ENCODE results near the gene RAB34. TPM values are rescaled to one million over a fixed set of nuclear protein-coding genes. Genes with fewer than 3 reads are reported as not detected.
"Not testable (repeated sequence)": the region's sequence is repeated elsewhere in the genome, so short reads cannot be mapped to it uniquely, and the experiment has no call there.

The RAB34 gene
- total RNA-seq, 2 donors from 2014 or later = 4.1 to 22.4 TPM

GRCh38 chr17:28725660-28726225 is 8.1 kb upstream of the RAB34 start:
- peak overlapping the region; percentile 100 for H3K4me3 Mint-ChIP-seq
- H3K27ac Mint-ChIP-seq = peak overlapping the region; percentile 67
- H3K27me3 Mint-ChIP-seq = no peaks in the 10 kb centered on the region
- no peaks in the 10 kb centered on the region for H3K9me3 Mint-ChIP-seq
- peaks cover 27% of the 10 kb centered on the region for H3K4me1 Mint-ChIP-seq
- no peak for ATAC-seq (replicated peaks)
- H3K36me3 Mint-ChIP-seq (ENCODE audit: low read depth) = peaks cover 69% of the 10 kb centered on the region

DNA sequence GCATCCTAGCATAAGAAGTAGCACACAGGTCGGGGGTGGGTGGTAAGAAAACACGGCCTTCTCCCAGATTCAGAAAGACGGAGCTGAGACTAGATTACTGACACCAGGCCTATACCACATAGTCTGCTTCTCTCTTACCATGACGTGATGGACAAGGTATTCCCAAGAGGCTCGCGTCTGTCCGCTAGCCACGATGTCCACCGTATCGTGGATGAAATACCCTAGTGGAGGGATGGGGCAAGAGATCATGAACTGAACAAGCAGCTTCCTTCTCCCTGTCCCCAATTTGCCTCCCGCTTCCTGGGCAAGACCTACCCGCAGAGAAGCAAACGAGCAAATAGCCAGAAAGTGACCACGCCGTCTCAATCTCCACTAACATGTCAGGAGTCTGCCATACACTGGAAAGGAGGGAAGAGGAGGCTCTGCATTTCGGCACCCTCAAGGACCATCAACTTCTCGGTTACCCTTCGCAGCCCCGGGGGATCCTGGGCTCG is 7.5 kb upstream of the RAB34 start:
- H3K36me3 Mint-ChIP-seq (ENCODE audit: low read depth) = peaks cover 74% of the 10 kb centered on the region
- no peaks in the 10 kb centered on the region for H3K27me3 Mint-ChIP-seq
- peak overlapping the region; percentile 67 for H3K27ac Mint-ChIP-seq
- no peaks in the 10 kb centered on the region for H3K9me3 Mint-ChIP-seq
- no peak for ATAC-seq (replicated peaks)
- peaks cover 27% of the 10 kb centered on the region for H3K4me1 Mint-ChIP-seq
- H3K4me3 Mint-ChIP-seq = peak overlapping the region; percentile 100

GRCh38 chr17:28724500-28725165 is 7.0 kb upstream of the RAB34 start:
- H3K9me3 Mint-ChIP-seq = no peaks in the 10 kb centered on the region
- peak overlapping the region; percentile 67 for H3K27ac Mint-ChIP-seq
- H3K4me1 Mint-ChIP-seq = peaks cover 23% of the 10 kb centered on the region
- H3K4me3 Mint-ChIP-seq = peak overlapping the region; percentile 100
- H3K36me3 Mint-ChIP-seq (ENCODE audit: low read depth) = peaks cover 80% of the 10 kb centered on the region
- H3K27me3 Mint-ChIP-seq = no peaks in the 10 kb centered on the region
- no peak for ATAC-seq (replicated peaks)

DNA sequence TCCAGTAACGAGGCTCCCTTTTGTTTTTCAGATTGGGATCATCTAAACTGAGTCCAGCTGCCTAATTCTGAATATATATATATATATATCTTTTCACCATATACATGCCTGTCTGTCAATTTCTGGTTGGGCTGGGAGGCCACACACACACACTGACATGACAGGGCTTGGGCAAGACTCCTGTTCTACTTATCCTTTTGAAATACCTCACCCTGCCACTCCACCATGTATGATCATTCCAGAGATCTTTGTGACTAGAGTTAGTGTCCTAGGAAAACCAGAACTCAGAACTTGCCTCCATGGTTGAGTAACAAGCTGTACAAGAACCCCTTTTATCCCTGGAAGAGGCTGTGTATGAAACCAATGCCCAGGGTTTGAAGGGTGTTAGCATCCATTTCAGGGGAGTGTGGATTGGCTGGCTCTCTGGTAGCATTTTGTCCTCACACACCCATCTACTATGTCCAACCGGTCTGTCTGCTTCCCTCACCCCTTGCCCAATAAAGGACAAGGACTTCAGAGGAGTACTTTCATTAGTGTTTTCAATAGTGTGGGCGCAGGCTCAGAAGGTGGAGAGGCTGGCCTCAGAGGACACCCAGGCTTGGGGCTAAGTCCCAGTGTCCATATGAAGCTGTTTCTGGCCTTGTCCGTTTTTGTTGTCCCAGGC is 6.3 kb upstream of the RAB34 start:
- Mint-ChIP-seq H3K4me1 (peaks cover 24% of the 10 kb centered on the region), H3K36me3 (ENCODE audit: low read depth) (peaks cover 83% of the 10 kb centered on the region), H3K27ac (peak overlapping the region; percentile 67), H3K4me3 (peak overlapping the region; percentile 100)
- H3K27me3 Mint-ChIP-seq; ATAC-seq (replicated peaks); H3K9me3 Mint-ChIP-seq: not testable (repeated sequence)

DNA sequence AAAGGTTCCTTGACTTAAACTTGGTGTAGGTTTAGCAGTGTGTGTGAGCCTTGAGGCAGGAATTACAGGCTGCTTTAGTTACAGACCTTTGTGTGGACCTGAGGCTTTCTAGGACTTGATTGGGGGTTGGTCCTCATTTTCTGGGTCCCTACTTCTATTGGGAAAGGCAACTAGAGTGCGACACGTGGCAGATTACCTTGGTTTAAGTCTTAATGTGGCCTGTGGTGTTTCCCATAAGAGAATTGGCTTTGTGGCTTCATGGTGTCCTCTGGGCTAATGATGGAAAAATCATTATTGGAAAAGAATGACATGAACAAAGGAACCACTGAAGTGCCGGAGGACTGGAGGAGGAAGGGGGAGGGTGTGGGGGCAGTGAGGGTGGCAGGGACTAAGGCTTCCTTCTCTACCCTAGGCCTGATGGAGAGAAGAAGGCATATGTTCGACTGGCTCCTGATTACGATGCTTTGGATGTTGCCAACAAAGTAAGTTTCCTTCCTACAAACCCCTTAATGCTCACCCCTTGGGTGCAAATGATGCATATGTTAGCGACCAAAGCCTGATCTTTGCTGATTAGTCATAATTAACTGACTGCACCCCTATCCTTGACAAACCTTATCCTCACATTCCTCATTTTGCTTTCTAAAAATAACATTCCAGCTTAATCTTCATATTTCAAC is 5.6 kb upstream of the RAB34 start:
- Mint-ChIP-seq H3K9me3 (no peaks in the 10 kb centered on the region), H3K27me3 (no peaks in the 10 kb centered on the region), H3K27ac (peak overlapping the region; percentile 40), H3K4me1 (peaks cover 26% of the 10 kb centered on the region), H3K4me3 (peak overlapping the region; percentile 100), H3K36me3 (ENCODE audit: low read depth) (peaks cover 81% of the 10 kb centered on the region)
- no peak for ATAC-seq (replicated peaks)

DNA sequence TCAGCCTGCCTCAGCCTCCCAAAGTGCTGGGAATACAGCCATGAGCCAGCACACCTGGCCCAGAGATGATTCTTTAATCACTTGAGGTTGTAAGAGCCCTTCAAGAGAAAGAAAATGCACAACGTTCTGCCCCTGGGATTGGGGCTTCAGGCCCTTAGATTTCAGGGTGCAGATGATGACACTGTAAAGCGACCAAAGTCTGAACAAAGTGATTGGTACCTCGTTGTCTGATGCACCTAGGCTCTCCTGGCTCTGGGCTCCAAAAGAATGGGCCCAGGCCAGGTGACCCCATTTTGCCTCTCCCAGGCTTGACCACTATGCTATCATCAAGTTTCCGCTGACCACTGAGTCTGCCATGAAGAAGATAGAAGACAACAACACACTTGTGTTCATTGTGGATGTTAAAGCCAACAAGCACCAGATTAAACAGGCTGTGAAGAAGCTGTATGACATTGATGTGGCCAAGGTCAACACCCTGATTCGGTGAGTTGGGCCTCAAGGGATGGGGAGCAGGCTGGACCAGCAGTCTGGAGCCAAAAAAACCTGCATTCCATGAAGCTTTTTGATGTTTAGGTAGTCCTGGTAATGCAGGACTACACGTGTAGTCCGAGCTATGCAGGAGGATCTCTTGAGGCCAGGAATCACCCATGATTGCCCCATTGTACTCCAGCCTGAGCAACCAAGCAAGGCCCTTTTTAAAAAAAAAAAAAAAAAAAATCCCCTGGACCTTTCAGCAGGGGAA is 4.9 kb upstream of the RAB34 start:
- H3K36me3 Mint-ChIP-seq (ENCODE audit: low read depth) = peaks cover 74% of the 10 kb centered on the region
- peak overlapping the region; percentile 100 for H3K4me3 Mint-ChIP-seq
- no peaks in the 10 kb centered on the region for H3K9me3 Mint-ChIP-seq
- peaks cover 30% of the 10 kb centered on the region for H3K4me1 Mint-ChIP-seq
- H3K27me3 Mint-ChIP-seq = no peaks in the 10 kb centered on the region
- no peak for ATAC-seq (replicated peaks)
- H3K27ac Mint-ChIP-seq = peak overlapping the region; percentile 99

GRCh38 chr17:28720997-28721329 is 3.3 kb upstream of the RAB34 start:
- Mint-ChIP-seq H3K36me3 (ENCODE audit: low read depth) (peaks cover 65% of the 10 kb centered on the region), H3K4me3 (peak overlapping the region; percentile 100), H3K27ac (peak overlapping the region; percentile 99), H3K4me1 (peaks cover 30% of the 10 kb centered on the region)
- not testable (repeated sequence) for ATAC-seq (replicated peaks); H3K9me3 Mint-ChIP-seq; H3K27me3 Mint-ChIP-seq

DNA sequence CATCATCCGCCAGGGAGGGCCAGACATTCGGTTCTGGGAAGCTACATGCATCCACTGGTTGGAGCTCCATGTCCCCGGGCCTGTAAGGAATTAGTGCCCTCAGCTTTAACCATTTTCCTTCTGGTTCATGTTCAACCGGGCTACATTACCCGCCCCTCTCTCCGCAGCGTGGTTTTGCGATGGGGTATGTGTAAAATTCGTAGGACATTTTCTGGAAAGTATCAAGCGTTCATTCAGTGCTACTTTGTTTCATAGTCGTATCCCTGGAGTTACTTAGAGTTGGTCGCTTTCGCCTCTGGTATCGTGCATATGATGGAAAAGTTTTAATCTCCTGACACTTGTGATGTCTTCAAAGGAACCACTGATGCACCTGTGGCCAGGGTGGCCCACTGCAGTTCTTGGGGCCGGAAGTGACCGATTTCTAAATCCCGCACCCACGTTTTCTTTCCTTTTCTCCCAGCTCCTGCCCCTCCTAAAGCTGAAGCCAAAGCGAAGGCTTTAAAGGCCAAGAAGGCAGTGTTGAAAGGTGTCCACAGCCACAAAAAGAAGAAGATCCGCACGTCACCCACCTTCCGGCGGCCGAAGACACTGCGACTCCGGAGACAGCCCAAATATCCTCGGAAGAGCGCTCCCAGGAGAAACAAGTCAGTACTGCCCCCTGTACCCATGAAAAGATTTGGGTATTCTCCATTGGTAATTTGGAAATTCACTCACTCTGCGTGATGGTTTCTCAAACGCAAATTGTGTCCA is 2.8 kb upstream of the RAB34 start:
- H3K9me3 Mint-ChIP-seq = no peaks in the 10 kb centered on the region
- H3K4me3 Mint-ChIP-seq = peak overlapping the region; percentile 100
- H3K27me3 Mint-ChIP-seq = peaks cover 3% of the 10 kb centered on the region
- H3K36me3 Mint-ChIP-seq (ENCODE audit: low read depth) = peaks cover 61% of the 10 kb centered on the region
- peak overlapping the region; percentile 99 for H3K27ac Mint-ChIP-seq
- H3K4me1 Mint-ChIP-seq = peaks cover 30% of the 10 kb centered on the region
- ATAC-seq (replicated peaks) = peak; percentile 7

- peak; percentile 0 for ATAC-seq (replicated peaks)
- H3K27ac Mint-ChIP-seq = peak overlapping the region; percentile 99
- H3K4me3 Mint-ChIP-seq = peak overlapping the region; percentile 100
- H3K27me3 Mint-ChIP-seq = peaks cover 7% of the 10 kb centered on the region
- peaks cover 47% of the 10 kb centered on the region for H3K36me3 Mint-ChIP-seq (ENCODE audit: low read depth)
- H3K4me1 Mint-ChIP-seq = peaks cover 22% of the 10 kb centered on the region
- no peaks in the 10 kb centered on the region for H3K9me3 Mint-ChIP-seq
These were observed 1.4 kb upstream of the RAB34 start for GRCh38 chr17:28719021-28719433.

GRCh38 chr17:28718333-28719020 is 809 bp upstream of the RAB34 start:
- no peaks in the 10 kb centered on the region for H3K9me3 Mint-ChIP-seq
- H3K36me3 Mint-ChIP-seq (ENCODE audit: low read depth) = peaks cover 41% of the 10 kb centered on the region
- no peak for ATAC-seq (replicated peaks)
- peaks cover 7% of the 10 kb centered on the region for H3K27me3 Mint-ChIP-seq
- H3K4me3 Mint-ChIP-seq = peak overlapping the region; percentile 100
- peaks cover 18% of the 10 kb centered on the region for H3K4me1 Mint-ChIP-seq
- no peak overlapping the region for H3K27ac Mint-ChIP-seq

DNA sequence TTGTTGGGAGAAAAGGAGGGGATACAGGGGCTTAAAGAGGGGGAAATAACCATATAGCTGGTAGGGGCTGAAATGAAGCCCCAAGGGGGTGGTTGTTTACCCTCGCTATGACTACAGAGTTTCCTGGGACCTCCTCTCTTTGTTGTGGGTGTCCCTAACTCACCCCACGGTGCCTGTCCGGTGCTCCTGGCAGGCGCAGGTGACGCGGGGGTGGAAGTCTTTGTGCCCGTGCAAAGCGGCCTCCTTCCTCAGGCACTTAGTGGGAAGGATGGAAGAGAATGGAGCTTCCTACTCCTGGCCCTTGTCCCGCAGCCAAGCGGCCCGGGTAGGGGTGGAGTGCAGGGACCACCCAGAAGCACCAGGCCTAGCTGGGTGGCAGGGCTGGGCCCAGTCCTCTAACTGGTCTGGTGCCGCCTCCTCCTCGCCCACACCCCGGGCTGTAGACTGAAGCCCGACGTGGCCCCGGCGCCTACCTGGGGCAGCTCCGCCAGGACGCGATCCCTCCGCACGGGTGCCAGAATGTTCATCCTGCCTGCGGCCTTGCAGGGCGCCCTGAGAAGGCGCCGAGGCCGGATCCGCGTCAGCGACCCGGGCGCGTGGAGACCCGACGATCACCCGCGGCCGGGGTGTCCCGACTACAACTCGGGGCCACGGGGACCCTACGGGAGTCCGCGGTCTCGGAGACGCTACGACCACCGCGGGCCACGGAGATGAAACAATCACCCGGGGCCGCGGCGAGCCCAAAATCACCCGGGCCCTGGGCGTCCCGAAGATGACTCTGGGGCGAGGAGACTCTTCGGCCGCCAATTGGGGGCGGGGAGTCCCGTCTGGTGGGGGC is 709 bp downstream of the RAB34 start:
- Mint-ChIP-seq H3K27me3 (peaks cover 7% of the 10 kb centered on the region), H3K9me3 (no peaks in the 10 kb centered on the region), H3K4me3 (no peak overlapping the region), H3K27ac (no peak overlapping the region), H3K4me1 (peaks cover 18% of the 10 kb centered on the region), H3K36me3 (ENCODE audit: low read depth) (peaks cover 26% of the 10 kb centered on the region)
- no peak for ATAC-seq (replicated peaks)

DNA sequence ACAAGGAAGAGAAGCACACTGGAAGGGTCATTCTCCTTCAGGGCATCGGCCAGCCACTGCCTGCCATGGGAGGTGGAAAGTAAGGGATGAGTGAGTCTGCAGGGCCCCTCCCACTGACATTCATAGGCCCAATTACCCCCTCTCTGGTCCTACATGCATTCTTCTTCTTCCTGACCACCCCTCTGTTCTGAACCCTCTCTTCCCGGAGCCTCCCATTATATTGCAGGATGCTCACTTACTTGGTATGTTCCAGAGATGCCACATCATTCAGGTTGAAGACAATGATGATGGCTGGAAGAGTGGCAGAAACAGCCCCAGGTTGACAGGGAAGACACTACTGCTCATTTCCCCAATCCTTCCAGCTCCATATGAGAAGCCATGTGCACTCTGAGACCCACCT is 2.5 kb downstream of the RAB34 start:
- Mint-ChIP-seq H3K27me3 (peaks cover 7% of the 10 kb centered on the region), H3K27ac (no peak overlapping the region), H3K4me1 (peaks cover 18% of the 10 kb centered on the region), H3K36me3 (ENCODE audit: low read depth) (peaks cover 9% of the 10 kb centered on the region), H3K9me3 (no peaks in the 10 kb centered on the region), H3K4me3 (no peak overlapping the region)
- no peak for ATAC-seq (replicated peaks)

All from activated T-helper 17 cell treated with anti-CD3 and anti-CD28 coated beads, Interleukin-2, amount 50 U/mL, for 72 hours (primary cell).